Posterior vena cava (tissue), 2 donors: ENCODE results near the gene BMPER. TPM values are rescaled to one million over a fixed set of nuclear protein-coding genes. Genes with fewer than 3 reads are reported as not detected.

Experiments used
- DNase-seq: peaks from one replicate; pipeline ENCODE4 v3.0.0-alpha.2; 2020; ENCODE audit warnings: low spot score
- intact Hi-C, 2 donors: fragments of 100-400 bp; cut with DNase I; formaldehyde crosslinking; loops; one replicate each; pipeline versions ENCODE4 v1.14.1 to v1.14.2; 2022 to 2023
- total RNA-seq, 2 donors: library from RNA; stranded (reverse); fragmentation: NEBNext Ultra II Directional; extraction: Animal tissue kit (Norgen Biotek cat#: 25700); gene quantifications; one replicate each; pipeline ENCODE4 v1.2.1, GENCODE V29; 2021
- donor health status: DM: yes; HTN: yes; CAD: no.
- donor health status: DM: yes; HTN: yes; CAD: no.

Gene BMPER
- total RNA-seq, 2 donors from 2014 or later: 5.6 to 7.1 TPM

DNA sequence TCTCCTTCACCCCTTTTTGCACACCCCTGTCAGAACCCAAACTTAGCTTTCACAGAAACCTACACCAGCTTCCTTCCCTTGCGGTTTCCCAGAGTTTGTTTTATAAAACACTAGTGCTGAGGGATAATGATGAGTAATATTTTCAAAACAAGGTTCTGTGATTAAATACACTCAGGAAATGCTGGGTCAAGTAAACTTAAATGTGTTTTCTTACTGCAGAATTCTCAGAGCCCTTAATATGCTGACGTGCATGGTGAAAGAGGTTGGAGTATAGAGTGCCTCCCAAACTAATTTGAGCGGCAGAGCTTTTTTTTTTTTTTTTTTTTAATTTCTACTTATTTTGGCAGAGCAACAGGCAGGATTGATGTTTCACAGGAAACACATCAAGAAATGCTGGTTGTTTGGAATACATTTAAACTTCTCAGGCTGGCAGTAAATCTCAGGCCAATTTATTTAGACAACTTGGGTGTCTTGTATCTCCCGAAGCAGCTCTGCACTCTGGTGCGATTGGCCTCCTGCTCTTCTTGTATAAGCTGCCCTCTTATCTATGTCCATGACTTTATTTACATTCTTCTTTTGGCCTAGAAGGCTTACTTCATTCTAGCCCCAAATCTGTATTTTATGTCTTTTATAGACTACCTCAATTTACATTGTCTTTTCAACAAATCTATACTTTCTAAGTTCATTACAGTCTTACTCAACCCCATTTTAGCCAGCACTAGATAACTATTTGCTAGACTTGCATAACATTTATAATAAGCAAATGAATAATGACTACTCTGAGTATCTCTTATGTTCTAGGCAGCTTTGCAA, 165.4 kb downstream of the BMPER start:
- DNase-seq: no peak
- intact Hi-C loops: no loop called here

- intact Hi-C loops: no loop called here
Measured at GRCh38 chr7:34073676-34074075, 168.3 kb downstream of the BMPER start.

DNA sequence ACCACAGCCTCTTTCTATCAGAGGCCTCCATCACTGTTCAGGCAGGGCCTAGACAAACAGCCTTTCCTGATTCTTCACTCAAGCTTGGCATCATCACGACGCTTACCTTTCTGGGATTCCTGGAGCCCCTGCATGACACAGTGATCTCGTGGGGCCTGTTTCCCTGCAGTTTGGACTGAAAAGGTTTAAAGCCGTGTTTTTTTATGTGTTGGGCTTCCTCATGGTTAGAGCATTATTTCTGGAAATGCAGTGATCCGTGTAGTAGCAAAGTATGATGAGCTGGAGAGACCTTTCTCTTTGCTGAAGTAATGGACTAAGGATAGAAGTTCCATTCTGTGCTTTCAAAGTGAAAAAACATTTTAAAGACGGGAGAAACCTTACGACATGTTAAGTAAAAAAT, 169.1 kb downstream of the BMPER start:
- DNase-seq: no peak
- intact Hi-C loops: no loop called here

More at GRCh38 chr7:34073676-34074075, 168.3 kb downstream of the BMPER start:
- no peak for DNase-seq

DNA sequence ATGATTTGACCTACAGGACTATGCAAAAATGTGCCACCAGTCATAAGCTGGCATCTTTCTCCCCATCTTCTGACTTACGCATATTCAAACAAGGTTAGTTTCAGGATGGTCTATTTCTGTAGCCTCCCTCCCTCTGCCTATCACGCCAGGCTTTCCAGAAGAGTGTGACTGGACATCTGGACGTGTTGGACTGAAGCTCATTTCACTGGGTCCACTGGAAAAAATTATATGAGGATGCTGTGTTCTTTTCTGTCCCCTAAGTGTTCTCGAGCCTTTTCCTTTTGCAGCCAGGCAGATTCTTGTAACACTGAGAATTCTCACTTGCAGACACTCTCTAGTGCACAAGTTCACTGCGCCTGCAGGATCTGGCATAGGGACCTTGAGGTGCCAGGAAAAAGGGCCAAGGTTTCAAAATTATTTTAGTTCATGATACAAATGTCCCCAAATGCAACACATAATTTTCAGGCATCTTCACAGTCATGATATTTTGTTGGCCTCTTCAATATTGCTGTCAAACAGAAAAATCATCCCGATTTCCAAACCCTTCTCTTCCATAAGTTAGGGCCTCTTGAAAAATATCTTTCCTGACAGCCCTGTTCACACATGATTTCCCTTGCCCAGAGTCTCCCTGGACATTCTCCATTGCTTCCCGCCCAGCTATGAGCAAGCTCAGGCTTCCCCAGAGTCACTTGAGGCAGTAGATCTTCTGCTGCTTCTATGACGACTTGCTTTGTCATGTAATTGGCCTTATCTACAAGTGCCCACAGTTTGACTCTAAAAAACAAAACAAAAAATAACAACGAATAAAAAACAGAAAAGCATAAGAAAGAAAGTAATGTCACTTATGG, 170.4 kb downstream of the BMPER start:
- intact Hi-C loops: no loop called here

DNA sequence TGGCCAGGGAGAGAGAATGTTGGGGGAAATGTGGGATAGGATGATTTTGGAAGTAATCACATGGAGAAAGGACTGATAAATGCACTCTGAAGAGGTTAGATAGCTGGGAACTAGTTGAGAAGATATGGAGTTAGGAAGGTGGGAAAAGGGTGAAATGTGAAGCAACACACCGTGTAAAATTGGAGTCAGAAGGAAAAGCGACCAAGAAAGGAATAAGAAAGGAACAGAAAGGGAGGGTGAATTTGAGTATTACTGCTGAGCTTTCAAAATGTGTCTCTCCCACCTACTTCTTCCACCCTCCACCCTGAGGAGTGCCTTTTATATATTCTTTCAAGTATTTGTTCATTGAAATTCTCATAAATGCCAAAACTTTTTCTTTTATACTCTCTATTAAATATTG, 171.8 kb downstream of the BMPER start:
- DNase-seq: no peak
- intact Hi-C loops: no loop called here

More for the DNA sequence above, 170.4 kb downstream of the BMPER start:
- peak; percentile 83 for DNase-seq

DNA sequence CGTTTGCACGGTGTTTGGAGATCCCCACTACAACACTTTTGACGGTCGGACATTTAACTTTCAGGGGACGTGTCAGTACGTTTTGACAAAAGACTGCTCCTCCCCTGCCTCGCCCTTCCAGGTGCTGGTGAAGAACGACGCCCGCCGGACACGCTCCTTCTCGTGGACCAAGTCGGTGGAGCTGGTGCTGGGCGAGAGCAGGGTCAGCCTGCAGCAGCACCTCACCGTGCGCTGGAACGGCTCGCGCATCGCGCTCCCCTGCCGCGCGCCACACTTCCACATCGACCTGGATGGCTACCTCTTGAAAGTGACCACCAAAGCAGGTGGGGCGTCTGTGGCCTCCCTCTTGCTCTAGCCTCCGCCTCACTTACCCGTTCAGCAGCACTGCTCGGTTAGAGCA, 173.5 kb downstream of the BMPER start:
- DNase-seq: no peak
- intact Hi-C loops: no loop called here

- DNase-seq: no peak
- intact Hi-C loops: no loop called here
Measured at GRCh38 chr7:34080513-34080912, 175.2 kb downstream of the BMPER start.

GRCh38 chr7:34081935-34082334, 176.6 kb downstream of the BMPER start:
- no peak for DNase-seq
- intact Hi-C loops: no loop called here

DNA sequence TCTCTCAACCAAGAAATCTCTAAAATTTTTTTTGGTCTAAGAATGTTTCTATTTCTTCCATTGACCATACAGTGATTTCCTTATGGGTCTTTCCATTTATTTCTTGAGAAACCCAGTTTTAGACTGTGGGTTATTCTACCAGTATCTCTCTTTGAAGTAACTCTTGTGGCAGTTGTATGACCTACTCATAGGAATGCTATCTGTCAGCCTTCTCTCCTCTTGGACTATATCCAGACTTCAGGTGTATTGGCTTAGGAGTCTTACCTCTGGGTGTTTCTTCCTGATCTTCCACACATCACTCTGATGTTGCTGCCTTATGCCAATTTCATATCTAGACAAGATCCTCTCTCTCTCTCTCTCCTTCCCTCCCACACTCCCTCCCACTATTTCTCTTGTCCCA, 178.1 kb downstream of the BMPER start:
- intact Hi-C loops: no loop called here
- DNase-seq: no peak

DNA sequence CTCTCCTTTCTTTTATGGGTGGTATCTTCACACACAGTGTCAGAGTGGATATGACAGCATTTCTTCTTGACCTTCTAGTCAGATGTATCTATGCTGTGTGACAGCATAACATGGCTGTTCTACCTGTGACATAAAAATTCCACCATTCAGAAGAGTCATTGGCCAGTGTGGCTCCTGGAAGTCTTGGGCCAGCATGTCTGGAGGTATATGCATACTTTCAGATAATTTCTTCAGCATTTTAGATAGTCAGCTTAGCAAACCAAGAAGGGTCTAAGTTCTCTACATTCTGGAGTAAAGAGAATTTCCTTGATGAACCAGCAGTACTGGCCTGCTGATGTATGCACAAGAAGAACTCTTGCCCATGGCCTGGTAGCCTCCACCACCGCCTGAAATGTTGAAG, 179.3 kb downstream of the BMPER start:
- no peak for DNase-seq
- intact Hi-C loops: no loop called here

- intact Hi-C loops: no loop called here
- no peak for DNase-seq
Measured at GRCh38 chr7:34086064-34086463, 180.7 kb downstream of the BMPER start.

DNA sequence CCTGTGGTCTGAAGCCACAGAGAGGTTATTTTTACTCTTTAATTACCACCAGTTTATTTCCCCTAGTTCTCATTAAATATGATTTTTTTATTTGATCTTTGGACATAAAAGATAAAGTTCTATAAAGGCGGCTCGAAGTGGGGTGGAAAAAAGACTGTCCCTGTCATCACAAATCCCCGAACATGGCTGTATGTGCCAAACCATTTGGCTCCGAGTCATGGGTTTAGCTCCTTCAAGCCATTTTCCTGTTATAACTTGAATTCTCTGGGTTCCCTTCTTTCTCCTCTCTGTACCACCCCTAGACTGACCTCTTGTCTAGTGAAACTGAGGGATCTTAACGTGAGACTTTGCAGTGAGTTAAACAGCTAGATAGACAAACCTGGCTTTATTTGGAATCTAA, 181.6 kb downstream of the BMPER start:
- intact Hi-C loops: no loop called here

GRCh38 chr7:34087892-34088891, 182.9 kb downstream of the BMPER start:
- intact Hi-C loops: no loop called here
- no peak for DNase-seq

More for the DNA sequence above, 181.6 kb downstream of the BMPER start:
- DNase-seq: no peak

- DNase-seq: no peak
- intact Hi-C loops: no loop called here
Measured at GRCh38 chr7:34090816-34091215, 185.5 kb downstream of the BMPER start.

DNA sequence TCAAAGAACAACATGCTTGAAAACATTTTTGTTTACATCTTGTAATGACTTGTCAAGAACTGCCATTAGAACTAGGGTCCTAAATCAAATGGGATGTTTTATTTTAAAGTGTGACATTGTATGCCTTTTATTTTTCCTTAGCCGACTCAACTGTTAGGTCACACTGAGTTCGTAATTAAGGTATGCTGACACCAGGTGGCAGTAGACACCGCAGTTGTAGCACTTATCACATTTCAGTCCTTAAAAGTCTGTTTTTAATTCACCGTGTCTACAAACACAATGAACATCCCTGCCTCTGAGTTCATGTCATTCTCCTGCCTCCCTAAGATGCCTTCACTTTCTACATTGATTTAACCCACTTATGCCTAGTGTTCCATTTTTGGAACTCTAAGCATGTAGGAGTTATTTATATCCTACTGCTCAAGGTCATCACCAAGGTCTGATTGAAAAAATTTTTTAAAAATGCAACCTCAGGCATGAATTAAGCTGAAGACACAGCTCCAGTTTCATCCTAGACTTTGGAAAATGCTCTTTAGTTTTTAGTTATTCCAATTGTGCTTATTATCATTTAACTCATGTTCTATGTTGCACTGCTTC, 186.1 kb downstream of the BMPER start:
- intact Hi-C loops: no loop called here
- DNase-seq: no peak

DNA sequence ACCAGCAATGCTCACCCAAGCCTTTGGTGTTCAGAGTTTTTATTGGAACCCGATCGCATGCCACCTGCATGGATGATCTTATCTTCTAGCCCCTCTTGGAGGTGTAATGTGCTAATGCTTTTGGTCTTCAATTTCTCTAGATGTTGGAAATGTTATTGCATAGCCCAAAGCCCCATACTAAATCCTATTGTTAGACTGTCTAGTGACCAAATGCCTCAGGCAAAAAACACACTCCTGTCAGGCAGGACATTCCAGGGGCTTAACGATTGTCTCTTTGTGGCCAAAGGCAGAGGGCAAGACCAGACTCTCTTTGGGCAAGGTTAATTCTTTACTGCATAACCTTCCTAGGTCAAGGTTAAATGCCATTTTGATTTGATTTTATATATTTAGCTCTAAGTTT, 187.9 kb downstream of the BMPER start:
- DNase-seq: no peak
- intact Hi-C loops: no loop called here

GRCh38 chr7:34096198-34096651, 190.9 kb downstream of the BMPER start:
- intact Hi-C loops: no loop called here
- peak; percentile 92 for DNase-seq

DNA sequence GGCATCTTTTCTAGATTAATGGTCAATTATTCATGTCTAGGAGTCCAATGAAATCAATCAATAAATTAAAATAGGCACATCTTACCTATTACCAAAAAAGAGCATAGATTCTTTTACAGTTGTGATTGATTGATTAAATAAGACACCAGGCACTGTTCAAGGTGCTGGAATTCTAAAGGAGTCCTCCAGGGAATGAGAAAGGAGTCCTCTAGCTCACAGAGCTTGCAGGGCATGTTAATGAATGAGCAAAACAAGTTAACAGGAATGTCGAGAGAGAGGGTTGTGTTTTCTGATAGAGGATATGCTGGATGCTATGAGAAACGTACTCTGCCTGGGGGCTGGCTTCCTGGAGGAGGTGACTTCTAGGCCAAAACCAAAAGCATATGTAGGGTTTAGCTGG, 191.4 kb downstream of the BMPER start:
- no peak for DNase-seq
- intact Hi-C loops: no loop called here

GRCh38 chr7:34100661-34101060, 195.3 kb downstream of the BMPER start:
- intact Hi-C loops: no loop called here
- DNase-seq: no peak
